Ovary (tissue), 3 donors: ENCODE measurements around the gene ARL5C.

Source experiments
- CTCF ChIP-seq, 3 donors: fragments of 450-650 bp in 2 of 3; fragments of 200-600 bp in 1 of 3; IDR thresholded peaks; one replicate each; pipeline versions ENCODE4 v1.5.1 to v1.8.0; 2016 to 2022; ENCODE audit warnings: antibody characterized with exemption in 3 of 3, mild to moderate bottlenecking in 1 of 3
- POLR2A ChIP-seq: fragments of 450-650 bp; IDR thresholded peaks from one replicate; pipeline ENCODE4 v1.6.1; 2017; ENCODE audit warnings: antibody characterized with exemption, mild to moderate bottlenecking, moderate library complexity
- donor health status: DM: no; HTN: no; CAD: no.

GRCh38 chr17:39166437-39167335, 725 bp upstream of the ARL5C start:
- TF ChIP-seq CTCF (IDR thresholded peaks at IDR 0.05): no peak
- no peak for TF ChIP-seq POLR2A
